ENCODE results near the gene CHST3.

Gene CHST3

DNA sequence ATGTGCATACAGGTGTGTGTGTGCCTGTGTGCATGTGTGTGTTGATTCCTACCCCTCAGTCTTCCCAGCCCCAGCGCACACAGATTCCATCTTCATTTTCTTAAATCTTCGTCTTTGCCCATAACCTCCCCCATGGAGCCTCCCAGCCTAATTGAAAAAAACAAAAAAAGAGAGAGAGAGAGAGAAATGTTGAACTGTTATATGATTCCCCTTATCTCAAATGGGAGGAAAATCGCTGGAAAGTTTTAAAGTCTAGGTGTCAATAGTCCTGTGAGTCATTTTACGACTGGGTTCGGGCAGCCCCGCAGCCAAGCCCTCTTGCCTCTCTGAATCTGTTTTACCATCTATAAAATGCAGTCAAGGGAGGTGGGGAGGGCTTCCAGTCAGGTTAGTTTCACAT lies 63.3 kb downstream of the CHST3 start:
- no peaks in the 10 kb centered on the region for H3F3A ChIP-seq (ENCODE audit: insufficient read depth)
- no peak overlapping the region for H3K27ac ChIP-seq (ENCODE audit: low read depth, low read length)
- no peaks in the 10 kb centered on the region for H3K27me3 ChIP-seq (ENCODE audit: low read length)
- TF ChIP-seq, protein P1, sequence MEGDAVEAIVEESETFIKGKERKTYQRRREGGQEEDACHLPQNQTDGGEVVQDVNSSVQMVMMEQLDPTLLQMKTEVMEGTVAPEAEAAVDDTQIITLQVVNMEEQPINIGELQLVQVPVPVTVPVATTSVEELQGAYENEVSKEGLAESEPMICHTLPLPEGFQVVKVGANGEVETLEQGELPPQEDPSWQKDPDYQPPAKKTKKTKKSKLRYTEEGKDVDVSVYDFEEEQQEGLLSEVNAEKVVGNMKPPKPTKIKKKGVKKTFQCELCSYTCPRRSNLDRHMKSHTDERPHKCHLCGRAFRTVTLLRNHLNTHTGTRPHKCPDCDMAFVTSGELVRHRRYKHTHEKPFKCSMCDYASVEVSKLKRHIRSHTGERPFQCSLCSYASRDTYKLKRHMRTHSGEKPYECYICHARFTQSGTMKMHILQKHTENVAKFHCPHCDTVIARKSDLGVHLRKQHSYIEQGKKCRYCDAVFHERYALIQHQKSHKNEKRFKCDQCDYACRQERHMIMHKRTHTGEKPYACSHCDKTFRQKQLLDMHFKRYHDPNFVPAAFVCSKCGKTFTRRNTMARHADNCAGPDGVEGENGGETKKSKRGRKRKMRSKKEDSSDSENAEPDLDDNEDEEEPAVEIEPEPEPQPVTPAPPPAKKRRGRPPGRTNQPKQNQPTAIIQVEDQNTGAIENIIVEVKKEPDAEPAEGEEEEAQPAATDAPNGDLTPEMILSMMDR (IDR thresholded peaks at IDR 0.05; ENCODE audit: insufficient read depth, low read length, poor library complexity, severe bottlenecking): no peak
- TF ChIP-seq EZH2phosphoT487 (conservative IDR thresholded peaks at IDR 0.05; ENCODE audit: low read length): no peak
- H3K79me2 ChIP-seq (ENCODE audit: insufficient read depth, low read length): no peaks in the 10 kb centered on the region
- H3K9ac ChIP-seq (ENCODE audit: low read length): no peak overlapping the region
- no peak overlapping the region for H2AFZ ChIP-seq (ENCODE audit: low read depth, low read length, severe bottlenecking)
- no peak overlapping the region for H3K4me3 ChIP-seq (ENCODE audit: insufficient read depth, low read length, poor library complexity, severe bottlenecking)
- H3K4me2 ChIP-seq (ENCODE audit: low read depth, low read length, poor library complexity, severe bottlenecking): no peak overlapping the region
- H3K9me2 ChIP-seq (replicated peaks; ENCODE audit: insufficient read depth, low read length): no peaks in the 10 kb centered on the region
- H4K20me1 ChIP-seq (ENCODE audit: low read depth, low read length): no peaks in the 10 kb centered on the region
- H3K36me3 ChIP-seq (ENCODE audit: low read length): no peaks in the 10 kb centered on the region
- no peaks in the 10 kb centered on the region for H3K9me3 ChIP-seq (ENCODE audit: insufficient read depth, low read length)

DNA sequence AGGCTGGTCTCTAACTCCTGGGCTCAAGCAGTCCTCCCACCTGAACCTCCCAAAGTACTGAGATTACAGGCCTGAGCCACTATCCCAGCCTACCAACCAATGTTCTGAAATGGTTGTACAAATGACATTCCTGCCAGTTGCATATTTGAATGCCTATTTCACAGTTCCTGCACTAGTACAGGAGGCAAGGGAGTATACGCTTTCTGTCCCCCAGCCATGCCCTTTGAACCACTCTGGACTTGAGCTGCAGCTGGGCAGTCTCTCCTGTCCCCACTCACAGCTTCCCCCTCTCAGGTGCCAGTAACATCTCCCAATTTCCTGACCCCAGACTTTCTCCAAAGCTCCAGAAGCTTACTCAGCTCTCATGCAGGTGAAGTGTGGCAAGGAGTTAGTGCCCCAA lies 65.2 kb downstream of the CHST3 start:
- Histone ChIP-seq H3K4me2 (ENCODE audit: low read depth, low read length, poor library complexity, severe bottlenecking) (no peak overlapping the region), H3K79me2 (ENCODE audit: insufficient read depth, low read length) (no peaks in the 10 kb centered on the region), H3K9me2 (replicated peaks; ENCODE audit: insufficient read depth, low read length) (no peaks in the 10 kb centered on the region), H3K9ac (ENCODE audit: low read length) (no peak overlapping the region), H3K27ac (ENCODE audit: low read depth, low read length) (no peak overlapping the region), H3K9me3 (ENCODE audit: insufficient read depth, low read length) (no peaks in the 10 kb centered on the region), H2AFZ (ENCODE audit: low read depth, low read length, severe bottlenecking) (no peak overlapping the region), H3K36me3 (ENCODE audit: low read length) (no peaks in the 10 kb centered on the region), H3F3A (ENCODE audit: insufficient read depth) (no peaks in the 10 kb centered on the region), H4K20me1 (ENCODE audit: low read depth, low read length) (no peaks in the 10 kb centered on the region), H3K4me3 (ENCODE audit: insufficient read depth, low read length, poor library complexity, severe bottlenecking) (no peak overlapping the region), H3K27me3 (ENCODE audit: low read length) (no peaks in the 10 kb centered on the region)
- TF ChIP-seq, protein P1 (IDR thresholded peaks at IDR 0.05; ENCODE audit: insufficient read depth, low read length, poor library complexity, severe bottlenecking): no peak
- no peak for TF ChIP-seq EZH2phosphoT487 (conservative IDR thresholded peaks at IDR 0.05; ENCODE audit: low read length)

DNA sequence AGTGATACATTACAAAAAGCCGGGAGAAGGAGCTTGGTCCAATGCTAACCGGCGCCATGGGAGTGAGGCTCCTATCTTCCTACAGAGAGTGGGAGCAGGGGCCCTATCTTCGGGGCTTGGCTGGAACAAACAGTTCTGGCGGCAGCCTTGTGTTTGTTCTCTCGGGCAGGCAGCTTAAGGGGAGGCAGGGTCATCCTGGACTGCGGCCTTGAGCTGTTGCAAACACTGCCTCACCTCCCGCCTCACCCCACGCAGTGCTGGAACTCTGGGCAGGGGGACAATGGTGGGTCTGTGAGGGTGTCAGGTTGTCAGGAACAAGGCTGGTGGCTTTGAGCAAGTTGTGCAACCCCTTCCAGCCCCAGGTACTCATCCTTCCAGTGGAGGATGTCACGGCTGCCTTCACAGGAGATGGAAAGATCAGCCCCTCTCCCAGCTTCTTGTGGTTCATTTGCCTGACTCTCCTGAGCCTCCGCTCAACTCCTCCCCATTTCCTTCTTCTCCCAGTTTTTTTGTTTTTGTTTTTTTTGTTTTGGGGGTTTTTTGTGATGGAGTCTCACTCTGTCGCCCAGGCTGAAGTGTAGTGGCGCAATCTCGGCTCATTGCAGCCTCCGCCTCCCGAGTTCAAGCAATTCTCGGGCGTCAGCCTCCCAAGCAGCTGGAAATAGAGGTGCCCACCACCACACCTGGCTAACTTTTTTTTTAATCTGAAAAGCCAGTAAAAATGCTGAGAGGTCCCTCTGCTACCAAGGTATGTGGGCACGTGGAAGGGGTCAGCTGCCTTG lies 66.8 kb downstream of the CHST3 start:
- no peak overlapping the region for H3K27ac ChIP-seq (ENCODE audit: low read depth, low read length)
- H3F3A ChIP-seq (ENCODE audit: insufficient read depth): no peaks in the 10 kb centered on the region
- H3K9ac ChIP-seq (ENCODE audit: low read length): no peak overlapping the region
- H3K4me3 ChIP-seq (ENCODE audit: insufficient read depth, low read length, poor library complexity, severe bottlenecking): no peak overlapping the region
- no peaks in the 10 kb centered on the region for H3K27me3 ChIP-seq (ENCODE audit: low read length)
- no peaks in the 10 kb centered on the region for H3K79me2 ChIP-seq (ENCODE audit: insufficient read depth, low read length)
- no peaks in the 10 kb centered on the region for H3K36me3 ChIP-seq (ENCODE audit: low read length)
- no peak overlapping the region for H3K4me2 ChIP-seq (ENCODE audit: low read depth, low read length, poor library complexity, severe bottlenecking)
- no peaks in the 10 kb centered on the region for H4K20me1 ChIP-seq (ENCODE audit: low read depth, low read length)
- no peaks in the 10 kb centered on the region for H3K9me3 ChIP-seq (ENCODE audit: insufficient read depth, low read length)
- no peaks in the 10 kb centered on the region for H3K9me2 ChIP-seq (replicated peaks; ENCODE audit: insufficient read depth, low read length)
- no peak overlapping the region for H2AFZ ChIP-seq (ENCODE audit: low read depth, low read length, severe bottlenecking)
- TF ChIP-seq, protein P1 (IDR thresholded peaks at IDR 0.05; ENCODE audit: insufficient read depth, low read length, poor library complexity, severe bottlenecking): no peak
- TF ChIP-seq EZH2phosphoT487 (conservative IDR thresholded peaks at IDR 0.05; ENCODE audit: low read length): no peak
